ENCODE results near the gene FGF18. TPM values are rescaled to one million over a fixed set of nuclear protein-coding genes. Genes with fewer than 3 reads are reported as not detected.

The FGF18 gene
- total RNA-seq, 3 donors from 2014 or later (not counting 1 experiment from before 2014, with no cell fraction given), result 0.16 to 0.25 (median 0.23) TPM

GRCh38 chr5:171474230-171474813, 54.9 kb downstream of the FGF18 start:
- Mint-ChIP-seq H3K27ac (no peak overlapping the region), H3K4me3 (no peak overlapping the region), H3K4me1 (peaks cover 0 to under 1% of the 10 kb centered on the region in 2 donors), H3K36me3 (no peaks in the 10 kb centered on the region), H3K27me3 (ENCODE audit: low read depth in 2 of 2) (peaks cover 3 to 6% of the 10 kb centered on the region in 2 donors), H3K9me3 (no peaks in the 10 kb centered on the region)
- Histone ChIP-seq H3K9me3 (ENCODE audit: control insufficient read depth, insufficient read depth, low read length) (no peaks in the 10 kb centered on the region), H3K27ac (ENCODE audit: low read length) (no peak overlapping the region), H3K4me1 (ENCODE audit: control insufficient read depth, insufficient read depth, low read length) (peaks cover 6% of the 10 kb centered on the region), H3K4me3 (ENCODE audit: low read length) (no peak overlapping the region), H3K36me3 (ENCODE audit: control insufficient read depth, insufficient read depth, low read length) (no peaks in the 10 kb centered on the region), H3K27me3 (ENCODE audit: control insufficient read depth, insufficient read depth, low read length) (no peaks in the 10 kb centered on the region)
- 95% methylated on average over 16 of the region's 16 CpGs for WGBS (ENCODE audit: insufficient coverage)
- no peak for TF ChIP-seq CTCF (IDR thresholded peaks at IDR 0.05)
- DNase-seq (no peak), ATAC-seq (no peak)
- intact Hi-C loops (cut with micrococcal nuclease), result no loop called here

GRCh38 chr5:171475596-171475995, 56.1 kb downstream of the FGF18 start:
- no peaks in the 10 kb centered on the region for H3K36me3 Mint-ChIP-seq
- peaks cover 3 to 6% of the 10 kb centered on the region in 2 donors for H3K27me3 Mint-ChIP-seq (ENCODE audit: low read depth in 2 of 2)
- Histone ChIP-seq H3K9me3 (ENCODE audit: control insufficient read depth, insufficient read depth, low read length) (no peaks in the 10 kb centered on the region), H3K4me3 (ENCODE audit: low read length) (no peak overlapping the region), H3K27me3 (ENCODE audit: control insufficient read depth, insufficient read depth, low read length) (no peaks in the 10 kb centered on the region), H3K4me1 (ENCODE audit: control insufficient read depth, insufficient read depth, low read length) (peaks cover 12% of the 10 kb centered on the region), H3K36me3 (ENCODE audit: control insufficient read depth, insufficient read depth, low read length) (no peaks in the 10 kb centered on the region), H3K27ac (ENCODE audit: low read length) (no peak overlapping the region)
- intact Hi-C loops (cut with micrococcal nuclease), result no loop called here
- no peak overlapping the region for H3K27ac Mint-ChIP-seq
- DNase-seq (no peak), ATAC-seq (no peak)
- peaks cover 0 to 10% of the 10 kb centered on the region in 2 donors for H3K4me1 Mint-ChIP-seq
- TF ChIP-seq CTCF (IDR thresholded peaks at IDR 0.05), result no peak
- no peaks in the 10 kb centered on the region for H3K9me3 Mint-ChIP-seq
- no peak overlapping the region for H3K4me3 Mint-ChIP-seq

GRCh38 chr5:171476701-171477100, 57.3 kb downstream of the FGF18 start:
- whole genome bisulfite sequencing (ENCODE audit: insufficient coverage), result 86% methylated on average over 1 of the region's 1 CpG
- no peak for TF ChIP-seq CTCF (IDR thresholded peaks at IDR 0.05)

GRCh38 chr5:171477101-171477500, 57.7 kb downstream of the FGF18 start:
- no peak for TF ChIP-seq CTCF (IDR thresholded peaks at IDR 0.05)
- Histone ChIP-seq H3K27ac (ENCODE audit: low read length) (no peak overlapping the region), H3K4me3 (ENCODE audit: low read length) (no peak overlapping the region), H3K4me1 (ENCODE audit: control insufficient read depth, insufficient read depth, low read length) (peaks cover 12% of the 10 kb centered on the region), H3K27me3 (ENCODE audit: control insufficient read depth, insufficient read depth, low read length) (no peaks in the 10 kb centered on the region), H3K36me3 (ENCODE audit: control insufficient read depth, insufficient read depth, low read length) (no peaks in the 10 kb centered on the region), H3K9me3 (ENCODE audit: control insufficient read depth, insufficient read depth, low read length) (no peaks in the 10 kb centered on the region)
- Mint-ChIP-seq H3K4me3 (no peak overlapping the region), H3K36me3 (no peaks in the 10 kb centered on the region), H3K4me1 (peaks cover 0 to 10% of the 10 kb centered on the region in 2 donors), H3K27me3 (ENCODE audit: low read depth in 2 of 2) (peaks cover 3 to 6% of the 10 kb centered on the region in 2 donors), H3K27ac (no peak overlapping the region), H3K9me3 (no peaks in the 10 kb centered on the region)
- ATAC-seq (no peak), DNase-seq (no peak)
- intact Hi-C loops (cut with micrococcal nuclease), result no loop called here
- 48% methylated on average over 2 of the region's 2 CpGs for WGBS (ENCODE audit: insufficient coverage)

More at GRCh38 chr5:171476701-171477100, 57.3 kb downstream of the FGF18 start:
- H3K4me3 ChIP-seq (ENCODE audit: low read length), result no peak overlapping the region
- DNase-seq (no peak), ATAC-seq (no peak)
- no peak overlapping the region for H3K27ac ChIP-seq (ENCODE audit: low read length)
- H3K27me3 Mint-ChIP-seq (ENCODE audit: low read depth in 2 of 2), result peaks cover 3 to 6% of the 10 kb centered on the region in 2 donors
- H3K36me3 ChIP-seq (ENCODE audit: control insufficient read depth, insufficient read depth, low read length), result no peaks in the 10 kb centered on the region
- H3K4me1 ChIP-seq (ENCODE audit: control insufficient read depth, insufficient read depth, low read length), result peaks cover 12% of the 10 kb centered on the region
- intact Hi-C loops (cut with micrococcal nuclease), result no loop called here
- H3K27ac Mint-ChIP-seq, result no peak overlapping the region
- H3K4me3 Mint-ChIP-seq, result no peak overlapping the region
- H3K27me3 ChIP-seq (ENCODE audit: control insufficient read depth, insufficient read depth, low read length), result no peaks in the 10 kb centered on the region
- H3K9me3 Mint-ChIP-seq, result no peaks in the 10 kb centered on the region
- H3K36me3 Mint-ChIP-seq, result no peaks in the 10 kb centered on the region
- peaks cover 0 to 10% of the 10 kb centered on the region in 2 donors for H3K4me1 Mint-ChIP-seq
- no peaks in the 10 kb centered on the region for H3K9me3 ChIP-seq (ENCODE audit: control insufficient read depth, insufficient read depth, low read length)

All from natural killer cell (primary cell).